ENCODE data around the gene MYO9A.
A peak's percentile ranks its signal among the peaks of the same experiment; 100 is the strongest.

MYO9A gene

GRCh38 chr15:71790081-71790480 lies 327.9 kb downstream of the MYO9A start:
- no peak for TF ChIP-seq CTCF (IDR thresholded peaks at IDR 0.05; ENCODE audit: low read depth, low read length, missing control alignments)
- in situ Hi-C loops (cut with HindIII; ENCODE audit: low sequenced_read_pairs): no loop called here
- DNase-seq (ENCODE audit: low read depth): no peak
- H3K4me3 ChIP-seq (ENCODE audit: low read depth, low read length): no peak overlapping the region

GRCh38 chr15:71789616-71790015 lies 328.3 kb downstream of the MYO9A start:
- no peak overlapping the region for H3K4me3 ChIP-seq (ENCODE audit: low read depth, low read length)
- in situ Hi-C loops (cut with HindIII; ENCODE audit: low sequenced_read_pairs): no loop called here
- DNase-seq (ENCODE audit: low read depth): no peak
- no peak for TF ChIP-seq CTCF (IDR thresholded peaks at IDR 0.05; ENCODE audit: low read depth, low read length, missing control alignments)

- in situ Hi-C loops (cut with HindIII; ENCODE audit: low sequenced_read_pairs): no loop called here
Measured at GRCh38 chr15:71788646-71789579, 329.0 kb downstream of the MYO9A start.

GRCh38 chr15:71786673-71787072 lies 331.3 kb downstream of the MYO9A start:
- in situ Hi-C loops (cut with HindIII; ENCODE audit: low sequenced_read_pairs): no loop called here
- TF ChIP-seq CTCF (IDR thresholded peaks at IDR 0.05; ENCODE audit: low read depth, low read length, missing control alignments): no peak
- no peak overlapping the region for H3K4me3 ChIP-seq (ENCODE audit: low read depth, low read length)
- DNase-seq (ENCODE audit: low read depth): no peak

More at GRCh38 chr15:71788646-71789579, 329.0 kb downstream of the MYO9A start:
- no peak for TF ChIP-seq CTCF (IDR thresholded peaks at IDR 0.05; ENCODE audit: low read depth, low read length, missing control alignments)
- no peak overlapping the region for H3K4me3 ChIP-seq (ENCODE audit: low read depth, low read length)
- DNase-seq (ENCODE audit: low read depth): no peak

GRCh38 chr15:71785996-71786395 lies 332.0 kb downstream of the MYO9A start:
- no peak overlapping the region for H3K4me3 ChIP-seq (ENCODE audit: low read depth, low read length)
- in situ Hi-C loops (cut with HindIII; ENCODE audit: low sequenced_read_pairs): no loop called here
- DNase-seq (ENCODE audit: low read depth): no peak
- no peak for TF ChIP-seq CTCF (IDR thresholded peaks at IDR 0.05; ENCODE audit: low read depth, low read length, missing control alignments)

GRCh38 chr15:71784719-71785118 lies 333.2 kb downstream of the MYO9A start:
- in situ Hi-C loops (cut with HindIII; ENCODE audit: low sequenced_read_pairs): no loop called here
- no peak for DNase-seq (ENCODE audit: low read depth)
- TF ChIP-seq CTCF (IDR thresholded peaks at IDR 0.05; ENCODE audit: low read depth, low read length, missing control alignments): peak; percentile 31
- H3K4me3 ChIP-seq (ENCODE audit: low read depth, low read length): no peak overlapping the region

Measured in astrocyte of the cerebellum (primary cell).